Stimulated activated CD4-positive, alpha-beta T cell treated with anti-CD3 and anti-CD28 coated beads, Interleukin-2, amount 100 ng/mL, for 4 hours (primary cell): Measurements from ENCODE around the gene ISOC2.
"Not testable (repeated sequence)": the region's sequence is repeated elsewhere in the genome, so short reads cannot be mapped to it uniquely, and the experiment has no call there.

Experiments used
- DNase-seq: peaks from one replicate; pipeline ENCODE4 v3.0.0-alpha.2; 2020; ENCODE audit warnings: low read depth

ISOC2 gene

GRCh38 chr19:55440411-55441105 lies 20.9 kb downstream of the ISOC2 start:
- no peak for DNase-seq

DNA sequence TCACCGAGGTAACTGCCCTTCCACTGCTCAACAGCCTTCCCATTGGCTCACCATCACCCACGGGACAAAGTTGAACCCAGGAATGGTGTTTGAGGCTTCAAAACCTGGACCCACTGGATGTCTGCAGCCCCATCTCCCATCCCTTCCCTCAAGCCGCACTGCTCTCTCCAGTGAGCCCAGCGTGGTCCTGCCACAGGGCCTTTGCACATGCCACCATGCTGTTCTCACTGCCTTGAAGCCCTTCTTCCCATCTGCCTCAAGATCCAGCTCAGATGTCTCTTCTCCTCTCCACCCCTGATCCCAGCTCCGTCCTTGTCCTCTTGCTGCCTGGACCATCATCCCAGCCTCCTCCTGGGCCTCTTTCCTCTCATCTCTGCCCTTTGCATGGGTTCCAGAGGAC lies 22.4 kb downstream of the ISOC2 start:
- DNase-seq = no peak

DNA sequence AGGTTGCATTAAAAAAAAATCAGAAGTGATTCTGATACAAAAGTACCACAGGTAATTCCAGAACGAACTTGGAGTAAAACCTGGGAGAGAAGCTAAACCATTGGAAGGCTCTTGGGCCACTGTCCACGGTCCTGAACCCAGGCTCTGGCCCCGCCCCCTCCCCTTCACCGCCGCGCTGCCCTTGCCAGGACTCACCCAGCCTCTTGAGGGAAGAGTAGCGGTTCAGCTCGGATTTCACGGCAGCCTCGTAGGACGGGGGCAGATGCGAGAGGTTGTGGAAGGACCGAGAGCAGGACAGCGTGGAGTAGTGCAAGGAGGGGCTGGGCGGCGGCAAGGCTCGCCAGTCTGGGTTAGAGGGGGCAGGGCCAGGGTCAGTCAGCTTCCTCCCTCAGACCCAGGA lies 24.0 kb downstream of the ISOC2 start:
- DNase-seq = no peak

GRCh38 chr19:55436847-55437246 lies 24.6 kb downstream of the ISOC2 start:
- no peak for DNase-seq

GRCh38 chr19:55435020-55435419 lies 26.4 kb downstream of the ISOC2 start:
- no peak for DNase-seq

DNA sequence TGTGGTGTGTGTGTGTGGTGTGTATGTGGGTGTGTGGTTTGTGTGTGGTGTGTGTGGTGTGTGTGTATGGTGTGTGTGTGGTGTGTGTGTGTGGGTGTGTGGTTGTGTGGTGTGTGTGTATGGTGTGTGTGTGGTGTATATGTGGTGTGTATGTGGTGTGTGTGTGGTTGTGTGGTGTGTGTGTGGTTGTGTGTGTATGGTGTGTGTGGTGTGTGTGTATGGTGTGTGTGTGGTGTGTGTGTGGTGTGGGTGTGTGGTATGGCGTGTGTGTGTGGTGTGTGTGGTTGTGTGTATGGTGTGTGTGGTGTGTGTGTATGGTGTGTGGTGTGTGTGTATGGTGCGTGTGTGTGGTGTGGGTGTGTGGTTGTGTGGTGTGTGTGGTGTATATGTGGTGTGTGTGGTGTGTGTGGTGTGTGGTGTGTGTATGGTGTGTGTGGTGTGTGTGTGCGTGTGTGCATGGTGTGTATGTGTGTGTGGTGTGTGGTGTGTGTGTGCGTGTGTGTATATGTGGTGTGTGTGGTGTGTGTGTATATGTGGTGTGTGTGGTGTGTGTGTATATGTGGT lies 27.0 kb downstream of the ISOC2 start:
- DNase-seq = no peak

GRCh38 chr19:55433292-55433691 lies 28.1 kb downstream of the ISOC2 start:
- DNase-seq = no peak

DNA sequence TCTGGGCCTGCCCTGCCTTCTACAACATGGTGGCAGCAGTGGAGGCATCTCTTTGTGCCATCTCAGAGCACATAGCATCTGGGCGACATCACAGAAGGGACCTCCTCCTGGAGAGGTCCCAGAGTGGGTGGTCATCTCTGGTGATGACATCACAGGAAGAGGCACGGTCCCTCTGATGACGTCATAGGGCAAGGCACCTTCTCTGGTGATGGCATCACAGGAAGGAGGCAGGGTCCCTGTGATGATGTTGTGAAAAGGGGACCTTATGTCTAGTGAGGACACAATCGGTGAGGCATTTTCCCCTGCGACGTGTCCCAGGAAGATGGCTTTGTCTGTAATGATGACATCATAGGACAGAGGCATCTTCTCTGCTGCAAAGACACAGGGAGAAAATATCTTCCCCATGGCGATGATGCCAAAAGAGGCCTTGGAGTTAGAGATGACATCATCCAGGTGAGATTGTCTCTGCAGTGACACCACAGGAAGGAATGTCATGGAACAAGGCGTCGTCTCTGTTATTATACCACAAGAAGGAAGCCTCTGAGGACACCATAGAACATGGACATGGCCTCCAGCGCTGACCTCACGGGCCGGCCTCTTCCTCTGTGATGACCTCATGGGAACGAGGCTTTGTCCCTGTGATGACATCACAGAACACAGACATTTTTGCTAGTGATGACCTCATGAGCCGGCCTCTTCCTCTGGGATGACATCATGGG lies 29.0 kb downstream of the ISOC2 start:
- no peak for DNase-seq

DNA sequence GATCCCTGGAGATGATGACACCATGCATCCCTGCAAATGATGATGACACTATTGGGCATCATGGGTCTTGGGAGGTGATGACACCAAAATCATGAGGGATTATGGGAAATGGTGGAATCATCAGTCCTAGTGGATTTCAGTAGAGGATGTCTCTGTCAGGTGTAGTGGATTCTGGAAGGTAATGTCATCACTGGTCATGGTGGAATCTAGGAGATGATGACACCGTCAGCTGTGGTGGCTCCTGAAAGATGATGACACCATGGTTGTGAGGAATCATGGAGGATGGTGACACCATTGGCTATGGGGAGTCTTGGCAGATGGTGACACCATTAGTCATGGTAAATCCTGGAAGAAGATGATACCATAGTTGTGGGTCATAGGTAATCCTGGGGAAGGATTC lies 30.3 kb downstream of the ISOC2 start:
- DNase-seq = no peak

GRCh38 chr19:55426042-55426441 lies 35.4 kb downstream of the ISOC2 start:
- DNase-seq = no peak

DNA sequence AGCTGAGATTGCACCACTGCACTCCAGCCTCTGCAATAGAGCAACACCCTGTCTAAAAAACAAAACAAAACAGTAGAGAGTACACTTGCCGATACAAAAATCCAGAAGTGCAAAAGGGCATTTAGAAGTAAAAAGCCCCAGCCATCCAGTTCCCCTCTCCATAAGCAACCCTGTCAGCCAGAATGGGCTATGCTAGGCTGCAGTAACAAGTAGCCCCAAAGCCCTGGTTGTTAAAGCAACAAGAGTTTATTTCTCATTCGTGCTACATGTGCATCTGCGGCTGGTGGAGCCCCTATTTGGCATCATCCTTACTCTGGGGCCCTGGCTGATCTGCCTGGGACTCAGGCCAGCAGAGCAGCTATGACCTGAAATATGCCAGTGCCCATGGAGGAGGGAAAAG lies 36.9 kb downstream of the ISOC2 start:
- no peak for DNase-seq

- DNase-seq = no peak
Measured at GRCh38 chr19:55423225-55424005, 38.0 kb downstream of the ISOC2 start.

DNA sequence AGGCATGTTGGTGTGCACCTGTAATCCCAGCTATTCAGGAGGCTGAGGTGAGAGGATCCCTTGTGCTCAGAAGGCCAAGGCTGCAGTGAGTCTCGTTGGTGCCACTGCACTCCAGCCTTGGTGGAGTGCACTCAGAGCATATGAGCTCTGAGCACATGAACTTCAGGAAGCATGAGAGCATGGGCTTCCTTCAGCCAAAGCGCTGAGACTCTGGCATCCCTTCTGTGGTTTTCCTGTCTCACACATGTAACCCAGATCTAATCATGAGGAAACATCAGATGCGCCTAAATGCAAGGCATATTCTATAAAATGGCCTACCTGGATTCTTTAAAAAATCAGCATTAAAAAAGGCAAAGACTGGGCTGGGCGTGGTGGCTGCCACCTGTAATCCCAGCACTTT lies 40.2 kb downstream of the ISOC2 start:
- DNase-seq = not testable (repeated sequence)

- no peak for DNase-seq
Measured at GRCh38 chr19:55419624-55420236, 41.7 kb downstream of the ISOC2 start.

- DNase-seq = no peak
Measured at GRCh38 chr19:55419103-55419502, 42.3 kb downstream of the ISOC2 start.

DNA sequence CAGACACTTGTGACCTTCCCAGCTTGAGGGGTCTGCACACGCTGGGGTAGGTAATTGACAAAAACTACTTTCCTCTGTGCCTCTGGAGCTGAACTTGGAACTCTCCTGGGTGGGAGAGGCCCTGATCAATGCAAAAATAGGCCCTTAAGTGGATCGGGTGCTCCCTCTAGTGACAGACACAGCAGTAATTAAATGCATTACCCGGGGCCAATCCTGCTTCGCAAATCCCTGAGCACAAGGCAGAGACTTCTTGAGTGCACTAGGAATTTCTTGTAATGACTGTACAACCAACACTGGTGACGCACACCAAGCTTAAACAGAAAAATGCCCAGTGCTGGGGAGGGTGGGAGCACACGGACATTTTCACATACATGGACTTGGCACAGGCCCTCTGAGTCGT lies 43.3 kb downstream of the ISOC2 start:
- DNase-seq = peak; percentile 32

- no peak for DNase-seq
Measured at GRCh38 chr19:55410168-55410567, 51.3 kb downstream of the ISOC2 start.

GRCh38 chr19:55409179-55409578 lies 52.3 kb downstream of the ISOC2 start:
- DNase-seq = not testable (repeated sequence)

DNA sequence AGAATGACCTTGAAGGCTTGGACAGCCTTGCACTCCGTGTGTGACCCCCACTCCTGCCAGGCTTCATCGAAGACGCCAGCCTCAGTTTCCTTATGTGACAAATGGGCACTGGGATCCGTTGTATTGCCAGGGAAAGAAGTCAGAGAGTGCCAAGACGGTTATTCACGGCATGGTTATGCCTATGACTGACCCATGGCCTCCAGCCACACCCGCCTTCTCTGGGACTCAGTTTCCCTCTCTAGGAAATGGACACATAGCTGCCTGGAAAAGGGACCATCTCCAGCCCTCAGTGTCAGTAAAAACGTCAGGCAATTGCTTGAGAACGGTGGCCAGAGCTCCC lies 52.9 kb downstream of the ISOC2 start:
- no peak for DNase-seq

DNA sequence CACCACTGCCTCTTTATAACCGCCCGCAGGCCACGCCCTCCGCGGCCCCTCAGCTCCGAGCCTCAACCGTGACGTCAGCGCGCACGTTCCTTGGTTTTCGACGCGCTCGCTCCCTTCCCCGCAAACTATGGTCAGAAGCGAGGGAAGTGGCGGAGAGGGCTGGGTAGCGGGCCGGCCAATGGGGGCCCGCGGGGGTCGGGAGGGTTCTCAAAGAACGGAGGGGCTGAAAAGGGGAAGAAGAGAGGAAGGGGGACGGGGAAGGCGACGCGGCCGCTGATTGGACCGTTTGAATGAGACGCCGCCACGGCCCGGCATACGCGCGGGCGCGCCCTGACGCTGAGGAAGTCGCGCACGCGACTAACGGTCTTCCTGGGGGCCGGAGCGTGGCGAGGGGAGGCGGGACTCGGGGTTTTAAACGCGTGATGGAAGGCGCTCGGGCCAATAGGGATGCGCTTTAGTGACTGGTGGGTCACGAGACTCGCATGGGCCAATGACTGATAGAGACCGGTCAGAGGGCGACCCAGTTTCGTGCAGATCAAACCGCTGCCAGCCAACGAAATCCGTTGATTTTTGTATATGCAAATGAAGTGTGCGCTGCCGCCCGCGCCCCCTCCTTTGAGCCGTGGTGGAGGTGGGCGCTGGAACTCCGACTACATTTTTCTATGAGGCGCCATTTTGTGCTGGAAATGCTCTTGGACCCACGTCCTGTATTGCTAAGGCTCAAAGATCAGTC lies 53.5 kb downstream of the ISOC2 start:
- DNase-seq = peak; percentile 95

DNA sequence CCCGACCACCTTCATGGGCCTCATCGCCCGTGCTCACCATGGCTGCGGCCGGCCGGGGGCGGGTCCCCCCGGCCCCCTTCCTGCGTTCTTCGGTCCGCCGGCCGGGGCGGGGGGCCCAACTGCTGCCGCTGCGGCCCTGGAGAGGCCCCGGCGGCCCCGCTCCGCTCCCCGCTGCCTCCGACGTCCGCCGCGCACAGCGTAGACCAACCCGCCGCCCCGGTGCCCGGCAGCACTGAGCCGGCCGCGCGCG lies 54.0 kb downstream of the ISOC2 start, which contains the start of gene UBE2S:
Gene UBE2S, minus strand, starts transcription at position 239 of the 250 bp plus-strand sequence. Its CDS starts 199 bp downstream, at position 40.
- not testable (repeated sequence) for DNase-seq
